Lower leg skin (tissue), 3 donors: ENCODE results near the gene MLYCD.

Experiments used
- CTCF ChIP-seq, 3 donors: fragments of 450-650 bp; IDR thresholded peaks; one replicate each; pipeline ENCODE4 v1.5.1; 2016; ENCODE audit warnings: antibody characterized with exemption in 3 of 3, mild to moderate bottlenecking in 3 of 3, moderate library complexity in 2 of 3
- POLR2A ChIP-seq, 2 donors: fragments of 450-650 bp; IDR thresholded peaks; one replicate each; pipeline ENCODE4 v1.6.1; 2016 to 2017; ENCODE audit warnings: antibody characterized with exemption in 2 of 2, mild to moderate bottlenecking in 1 of 2, moderate library complexity in 1 of 2

GRCh38 chr16:83931556-83931955, 32.6 kb downstream of the MLYCD start:
- TF ChIP-seq CTCF (IDR thresholded peaks at IDR 0.05) (no peak), POLR2A (IDR thresholded peaks at IDR 0.05) (no peak)
